Renal cortical epithelial cell (primary cell): Measurements from ENCODE around the gene LARGE1. TPM values are rescaled to one million over a fixed set of nuclear protein-coding genes. Genes with fewer than 3 reads are reported as not detected.

Source experiments
- DNase-seq: peaks from one replicate; pipeline ENCODE4 v3.0.0-alpha.2; 2011; ENCODE audit warnings: low read depth
- total RNA-seq: library from RNA; depleted of rRNA; stranded (reverse); fragments of >200 nt; gene quantifications from 2 replicates; pipeline ENCODE4 v1.2.3, GENCODE V29; 2014

Gene LARGE1
- total RNA-seq, 1 donor from 2014 or later = 20.6 TPM

- no peak for DNase-seq
These were observed 679.3 kb downstream of the LARGE1 start for GRCh38 chr22:33240888-33241475.

GRCh38 chr22:33232071-33232470 is 688.2 kb downstream of the LARGE1 start:
- DNase-seq = no peak

DNA sequence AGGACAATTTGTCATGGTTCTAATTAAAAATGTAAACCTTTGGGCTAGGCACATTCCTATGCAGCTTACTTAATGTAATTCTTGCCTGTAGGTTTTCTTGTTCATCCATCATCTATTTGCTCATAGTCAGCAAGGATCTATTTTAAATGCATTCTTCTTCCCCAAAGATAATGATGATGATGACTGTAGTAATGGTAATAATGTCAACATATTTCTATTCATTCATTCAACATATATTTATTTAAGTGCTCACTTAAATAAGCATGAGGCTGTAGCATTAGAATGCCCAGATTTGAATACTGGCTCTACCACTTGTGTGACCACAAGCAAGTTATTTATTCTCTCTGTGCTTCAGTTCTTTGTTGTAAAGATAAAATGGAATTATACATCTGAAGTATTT is 692.5 kb downstream of the LARGE1 start:
- DNase-seq = no peak

- no peak for DNase-seq
These were observed 695.4 kb downstream of the LARGE1 start for GRCh38 chr22:33224841-33225240.
